CD4-positive, alpha-beta T cell treated with Interleukin-12 subunit alpha and Interleukin-12 subunit beta, for 1 hour (primary cell): Measurements from ENCODE around the gene ADA.
"Not testable (repeated sequence)": the region's sequence is repeated elsewhere in the genome, so short reads cannot be mapped to it uniquely, and the experiment has no call there.

ENCODE experiments used
- DNase-seq: peaks from one replicate; pipeline ENCODE4 v3.0.0-alpha.2; 2020

Gene ADA

DNA sequence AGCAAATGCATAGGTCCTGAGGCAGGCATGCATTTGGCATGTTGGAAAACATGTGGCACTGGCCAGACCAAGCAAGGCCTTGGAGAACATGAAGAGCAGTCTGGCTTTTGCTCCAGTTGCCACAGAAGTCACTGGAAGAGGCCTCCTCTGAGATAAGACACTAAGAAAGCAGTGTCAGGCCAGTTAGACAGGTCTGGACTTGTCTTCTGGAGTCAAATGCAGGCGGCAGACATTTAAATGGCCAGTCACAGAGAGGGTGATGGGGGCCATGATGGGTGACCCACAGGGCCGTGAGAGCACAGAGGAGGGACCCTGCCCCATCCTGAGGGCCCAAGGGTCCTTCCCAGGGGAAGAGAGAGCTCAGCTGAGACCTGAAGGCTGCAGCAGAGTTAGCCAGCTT lies 26.7 kb upstream of the ADA start:
- DNase-seq = no peak

DNA sequence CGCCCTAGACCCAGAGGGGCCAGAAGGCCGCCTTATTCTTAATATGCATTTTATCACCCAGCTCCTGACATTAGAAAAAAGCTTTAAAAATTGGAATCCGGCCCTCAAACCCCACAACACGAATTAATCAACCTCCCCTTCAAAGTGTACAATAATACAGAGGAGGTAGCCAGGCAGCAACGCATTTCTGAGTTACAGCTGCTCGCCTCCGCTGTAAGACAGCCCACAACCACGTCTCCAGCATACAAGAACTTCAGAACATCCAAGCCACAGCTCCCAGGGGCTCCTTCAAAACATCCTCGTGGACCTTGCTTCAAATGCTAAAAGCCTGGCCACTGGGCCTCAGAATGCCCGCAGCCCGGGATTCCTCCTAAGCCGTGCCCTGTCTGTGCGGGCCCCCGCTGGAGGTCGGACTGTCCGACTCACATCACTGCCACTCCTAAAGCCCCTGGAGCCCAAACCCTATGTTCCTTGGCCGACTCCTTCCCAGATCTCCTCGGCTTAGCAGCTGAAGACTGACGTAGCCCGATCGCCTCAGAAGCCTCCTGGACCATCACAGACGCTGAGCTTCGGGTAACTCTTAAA lies 20.9 kb upstream of the ADA start:
- not testable (repeated sequence) for DNase-seq

DNA sequence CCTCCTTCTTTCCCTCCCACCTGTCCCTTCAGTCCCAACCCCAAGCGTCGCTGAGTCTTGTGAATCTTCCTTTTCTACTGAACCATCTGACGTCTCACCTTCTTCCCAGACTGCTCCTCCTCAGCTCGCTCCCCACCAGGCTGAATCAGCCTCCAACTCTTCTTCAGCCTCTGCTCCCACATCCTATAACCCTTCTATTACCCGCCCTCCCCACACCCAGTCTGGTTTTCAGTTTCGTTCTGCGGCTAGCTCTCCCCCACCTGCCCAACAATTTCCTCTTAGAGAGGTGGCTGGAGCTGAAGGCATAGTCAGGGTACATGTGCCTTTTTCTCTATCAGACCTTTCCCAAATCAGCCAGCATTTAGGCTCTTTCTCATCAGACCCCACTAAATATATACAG lies 20.0 kb upstream of the ADA start:
- DNase-seq = peak; percentile 72

DNA sequence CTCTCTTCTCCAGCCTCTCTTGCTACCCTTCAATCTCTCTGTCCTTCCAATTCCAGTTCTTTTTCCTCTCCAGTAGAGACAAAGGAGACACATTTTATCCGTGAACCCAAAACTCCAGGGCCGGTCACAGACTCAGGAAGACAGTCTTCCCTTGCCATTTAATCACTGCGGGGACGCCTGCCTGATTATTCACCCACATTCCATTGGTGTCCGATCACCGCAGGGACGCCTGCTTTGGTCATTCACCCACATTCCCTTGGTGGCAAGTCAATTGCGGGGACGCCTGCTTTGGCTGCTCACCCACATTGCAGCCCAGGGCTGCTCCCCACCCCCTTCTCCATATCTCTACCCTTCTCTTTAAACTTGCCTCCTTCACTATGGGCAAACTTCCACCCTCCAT lies 19.4 kb upstream of the ADA start:
- DNase-seq = not testable (repeated sequence)

DNA sequence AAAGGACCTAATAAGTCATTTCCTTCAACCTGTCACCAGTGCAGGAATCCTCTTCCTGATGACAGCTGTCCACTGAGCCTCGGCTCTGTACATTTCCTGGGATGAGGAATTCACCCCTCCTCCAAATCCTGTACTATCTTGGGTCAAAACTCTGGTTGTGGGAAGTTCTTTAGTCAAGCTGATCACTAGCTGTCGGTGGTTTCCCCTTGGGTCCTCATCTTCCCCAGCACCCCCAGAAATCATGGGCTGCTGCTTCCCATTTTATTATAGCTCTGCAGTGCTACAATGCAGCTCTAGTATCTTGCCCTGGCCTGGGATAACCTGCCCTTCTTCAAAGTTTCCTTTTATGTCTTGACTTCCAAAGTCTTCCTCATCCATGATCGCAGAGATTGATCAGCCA lies 14.6 kb upstream of the ADA start:
- no peak for DNase-seq

DNA sequence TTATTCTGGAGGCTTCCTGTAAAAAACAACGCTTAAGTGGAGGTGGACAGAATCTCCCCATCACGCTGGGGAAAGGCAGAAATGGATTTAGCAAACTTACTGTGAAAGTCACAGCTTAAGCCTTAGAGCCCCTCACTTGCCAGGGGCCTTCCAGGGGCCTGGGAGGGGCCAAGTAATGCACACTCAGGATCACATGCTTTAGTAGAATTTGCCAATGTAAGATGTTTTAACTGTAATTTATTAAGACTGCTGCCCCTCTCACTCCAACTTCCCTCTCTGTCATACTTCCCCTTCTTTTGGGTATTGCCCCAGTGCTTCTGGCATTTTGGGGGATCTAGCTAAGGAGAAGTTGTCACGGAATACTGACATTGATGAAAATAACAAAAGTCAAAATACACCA lies 12.6 kb upstream of the ADA start:
- no peak for DNase-seq

DNA sequence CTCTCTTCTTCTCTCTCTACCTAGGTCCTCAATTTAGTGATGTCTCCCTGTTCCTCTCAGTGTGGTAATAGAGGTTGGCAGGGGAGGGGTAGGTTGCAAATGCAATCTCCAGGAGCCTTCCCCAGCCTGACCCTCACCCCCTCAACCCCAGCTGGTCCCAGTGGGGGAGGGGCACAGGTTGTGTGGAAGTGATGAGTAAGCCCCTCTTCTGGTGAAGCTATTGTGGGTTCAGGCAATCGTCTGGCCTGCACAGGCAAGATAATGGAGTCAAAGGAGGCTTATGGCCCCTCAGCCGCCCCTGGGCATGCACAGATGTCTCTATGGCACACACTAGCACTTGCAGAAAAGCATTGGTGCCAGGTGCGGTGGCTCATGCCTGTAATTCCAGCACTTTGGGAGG lies 10.8 kb upstream of the ADA start:
- no peak for DNase-seq

DNA sequence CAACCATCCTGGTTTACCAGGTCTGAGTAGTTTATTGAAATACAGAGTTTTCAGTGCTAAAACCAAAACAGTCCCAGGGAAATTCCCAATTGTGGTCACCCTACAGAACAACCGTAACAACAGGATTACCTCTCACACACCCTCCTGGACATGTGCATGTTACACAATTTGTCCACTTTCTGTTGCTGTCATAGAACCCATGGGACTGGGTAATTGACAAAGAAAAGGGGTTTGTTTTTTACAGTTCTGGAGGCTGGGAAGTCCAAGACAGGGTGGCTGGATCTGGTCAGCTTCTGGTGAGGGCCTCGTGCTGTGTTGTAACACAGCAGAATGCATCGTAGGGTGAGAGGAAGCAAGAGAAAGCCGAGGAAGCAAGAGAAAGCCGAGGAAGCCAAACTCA lies 9.1 kb upstream of the ADA start:
- no peak for DNase-seq

DNA sequence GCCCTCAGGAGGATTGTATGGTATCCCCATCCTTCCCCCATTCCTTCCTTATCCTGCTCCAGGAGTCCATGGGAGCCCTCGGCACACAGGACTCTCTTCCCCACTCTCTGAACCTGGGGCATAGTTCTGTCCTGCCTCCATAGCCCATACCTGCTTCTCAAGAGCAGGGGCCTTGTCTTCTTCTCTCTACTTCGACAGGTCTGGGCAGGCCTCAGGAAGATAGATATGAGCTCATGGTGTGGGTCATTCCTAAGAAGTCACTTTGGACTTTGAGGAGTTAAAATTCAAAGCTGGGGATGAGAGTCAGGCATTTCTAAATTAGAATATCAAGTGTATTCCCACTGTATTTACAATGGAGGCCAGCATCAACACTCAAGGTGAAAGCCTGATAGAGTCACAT lies 8.4 kb upstream of the ADA start:
- no peak for DNase-seq

DNA sequence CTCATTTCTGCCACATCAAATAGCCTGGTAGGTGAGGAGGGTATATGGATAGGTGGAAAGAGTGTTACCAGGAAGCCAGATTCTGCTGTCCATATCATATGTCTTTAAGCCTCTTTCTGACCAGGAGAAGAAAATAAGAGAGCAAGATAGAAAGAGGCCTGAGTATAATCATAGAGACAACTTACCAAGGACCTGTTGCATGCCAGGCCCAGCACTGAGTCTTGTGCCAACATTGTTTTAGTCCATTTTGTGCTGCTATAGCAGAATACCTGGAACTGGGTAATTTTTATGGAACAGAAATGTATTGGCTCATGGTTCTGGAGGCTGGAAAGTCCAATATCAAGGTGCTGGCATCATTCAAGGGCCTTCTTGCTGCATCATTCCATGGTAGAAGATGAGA lies 7.3 kb upstream of the ADA start:
- DNase-seq = no peak

DNA sequence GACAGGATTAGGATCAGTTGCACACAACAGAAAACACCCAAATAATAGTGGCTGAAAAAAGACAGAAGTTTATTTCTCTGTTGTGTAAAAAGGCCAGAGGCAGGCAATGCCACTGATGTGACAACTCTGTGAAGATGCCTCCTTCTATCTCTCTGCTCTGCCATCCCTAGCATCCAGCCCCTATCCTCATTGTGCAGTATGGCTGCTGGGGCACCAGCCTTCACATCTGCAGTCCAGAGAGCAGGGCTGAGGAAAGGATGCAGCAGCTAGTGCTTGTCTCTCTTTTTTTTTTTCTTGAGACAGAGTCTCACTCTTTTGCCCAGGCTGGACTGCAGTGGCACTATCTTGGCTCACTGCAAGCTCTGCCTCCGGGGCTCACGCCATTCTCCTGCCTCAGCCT lies 6.4 kb upstream of the ADA start:
- no peak for DNase-seq

DNA sequence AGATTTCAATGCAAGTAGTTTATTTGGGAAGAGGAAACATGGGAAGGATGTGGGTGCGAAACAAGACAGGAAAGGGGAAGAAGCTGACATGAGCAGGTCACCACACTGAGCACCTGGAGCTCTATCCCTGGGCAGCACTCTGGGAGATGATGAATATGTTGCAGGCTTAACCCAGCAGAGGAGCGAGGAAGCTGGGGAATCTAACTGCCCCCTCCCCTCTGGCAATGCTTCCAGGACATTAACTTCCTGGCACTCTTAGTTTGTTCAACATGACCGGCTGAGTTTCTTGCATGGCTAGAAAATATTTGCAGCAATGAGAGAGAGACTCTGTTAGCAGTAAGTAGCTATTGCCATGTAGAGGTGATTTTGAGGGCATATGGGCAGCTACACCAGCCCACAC lies 4.9 kb upstream of the ADA start:
- no peak for DNase-seq

DNA sequence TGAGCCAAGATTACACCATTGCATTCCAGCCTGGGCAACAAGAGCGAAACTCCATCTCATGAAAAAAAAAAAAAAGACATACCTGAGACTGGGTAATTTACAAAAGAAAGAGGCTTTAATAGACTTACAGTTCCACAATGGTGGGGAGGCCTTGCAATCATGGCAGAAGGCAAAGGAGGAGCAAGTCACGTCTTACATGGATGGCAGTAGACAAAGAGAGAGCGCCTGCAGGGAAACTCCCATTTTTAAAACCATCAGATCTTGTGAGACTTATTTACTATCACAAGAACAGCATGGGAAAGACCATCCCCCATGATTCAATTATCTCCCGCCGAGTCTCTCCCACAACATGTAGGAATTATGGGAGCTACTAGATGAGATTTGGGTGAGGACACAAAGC lies 2.7 kb upstream of the ADA start:
- not testable (repeated sequence) for DNase-seq

DNA sequence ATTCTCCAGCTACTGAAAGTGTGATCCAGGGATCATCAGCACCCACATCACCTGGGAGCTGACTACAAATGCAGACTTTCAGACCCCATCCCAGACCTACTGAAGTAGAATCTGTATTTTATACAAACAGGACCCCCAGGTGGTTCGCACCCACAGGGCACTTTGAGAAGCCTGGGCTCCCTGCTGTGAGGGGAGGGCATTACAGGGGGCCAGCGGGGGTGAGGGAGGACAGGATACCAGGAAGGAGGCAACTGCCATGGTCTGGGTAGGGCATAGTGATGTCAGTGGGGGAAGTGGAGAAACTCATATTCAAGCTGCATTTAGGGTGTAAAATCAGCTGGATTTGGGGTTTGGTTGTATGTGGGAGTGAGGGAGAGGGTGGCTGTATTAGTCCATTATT lies 2.0 kb upstream of the ADA start:
- DNase-seq = no peak

DNA sequence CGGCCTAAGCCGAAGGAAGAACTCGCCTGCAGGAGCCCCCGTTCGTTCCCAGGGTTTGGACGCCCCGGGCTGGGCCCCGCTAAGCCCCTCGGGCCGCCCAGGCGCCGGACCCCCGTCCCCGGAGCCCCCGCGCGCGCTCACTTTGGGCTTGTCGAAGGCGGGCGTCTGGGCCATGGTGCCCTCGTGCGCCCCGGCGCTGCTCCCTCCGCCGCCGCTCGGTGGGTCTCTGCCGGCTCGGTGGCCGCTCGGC lies 140 bp downstream of the ADA start:
- no peak for DNase-seq

DNA sequence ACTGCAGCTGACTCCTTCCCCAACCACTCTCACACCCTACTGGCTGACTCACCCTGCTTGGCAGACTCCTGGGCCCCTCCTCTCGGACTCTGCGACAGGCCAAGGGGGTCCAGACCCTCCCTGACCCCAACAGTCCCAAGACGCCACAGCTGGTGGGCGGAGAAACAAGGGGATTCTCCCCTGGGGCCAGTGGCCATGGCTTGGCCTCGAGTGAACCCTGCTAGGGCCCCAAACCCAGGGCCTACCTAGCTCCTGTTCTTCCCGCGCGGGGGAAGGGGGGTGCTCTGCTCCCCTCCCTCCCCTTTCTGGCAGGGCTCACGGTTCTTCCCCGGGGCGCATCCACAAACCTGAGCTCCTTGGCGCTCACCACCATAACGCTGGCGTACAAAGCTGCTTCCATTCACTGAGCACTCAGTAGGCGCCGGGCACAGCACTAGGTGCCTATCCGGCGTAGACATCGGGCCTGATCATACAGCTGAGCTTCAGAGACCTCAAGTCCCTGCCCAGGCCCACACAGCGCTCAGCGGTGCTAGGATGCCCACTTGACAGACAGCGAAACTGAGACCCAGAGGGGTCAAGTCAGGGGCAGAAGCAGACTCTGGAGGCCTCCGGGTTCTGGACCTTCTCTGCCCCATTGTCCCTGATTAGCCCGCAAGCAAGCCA lies 597 bp downstream of the ADA start:
- DNase-seq = peak; percentile 40

DNA sequence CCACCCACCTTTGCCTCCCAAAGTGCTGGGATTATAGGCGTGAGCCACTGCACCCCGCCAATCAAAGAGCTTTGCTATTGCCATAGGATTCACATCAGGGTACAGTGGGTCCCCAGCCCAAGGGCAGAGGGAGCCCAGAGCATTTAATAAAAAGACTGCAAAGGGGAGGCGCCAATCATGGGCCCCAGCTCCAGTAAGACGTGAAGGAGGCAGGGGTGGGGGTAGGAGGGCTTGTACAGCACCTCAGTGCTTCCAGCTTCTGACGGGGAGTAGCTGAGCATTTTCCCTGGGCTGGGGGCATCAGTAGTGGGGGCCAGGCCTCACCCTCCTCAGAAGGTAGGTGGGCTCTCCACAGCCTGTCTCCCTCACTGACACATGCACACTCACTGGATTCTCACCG lies 1.5 kb downstream of the ADA start:
- no peak for DNase-seq

DNA sequence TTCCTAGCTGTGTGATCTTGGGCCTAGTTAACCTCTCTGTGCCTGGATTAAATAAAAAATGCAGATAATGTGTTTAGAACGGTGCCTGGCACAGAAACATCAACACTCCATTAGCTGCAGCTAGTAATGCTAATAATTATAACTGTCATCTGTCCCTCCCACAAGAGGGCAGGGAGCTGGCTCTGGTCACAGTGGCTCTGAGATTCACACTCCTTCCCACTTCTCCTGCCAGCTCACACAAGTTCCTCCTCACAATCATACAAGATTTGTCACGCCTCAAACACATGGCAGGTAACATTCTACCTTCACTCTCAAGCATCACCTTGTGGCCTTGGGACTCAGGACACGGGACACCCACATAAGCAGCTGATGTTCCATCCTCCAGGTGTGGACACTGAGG lies 2.4 kb downstream of the ADA start:
- no peak for DNase-seq

DNA sequence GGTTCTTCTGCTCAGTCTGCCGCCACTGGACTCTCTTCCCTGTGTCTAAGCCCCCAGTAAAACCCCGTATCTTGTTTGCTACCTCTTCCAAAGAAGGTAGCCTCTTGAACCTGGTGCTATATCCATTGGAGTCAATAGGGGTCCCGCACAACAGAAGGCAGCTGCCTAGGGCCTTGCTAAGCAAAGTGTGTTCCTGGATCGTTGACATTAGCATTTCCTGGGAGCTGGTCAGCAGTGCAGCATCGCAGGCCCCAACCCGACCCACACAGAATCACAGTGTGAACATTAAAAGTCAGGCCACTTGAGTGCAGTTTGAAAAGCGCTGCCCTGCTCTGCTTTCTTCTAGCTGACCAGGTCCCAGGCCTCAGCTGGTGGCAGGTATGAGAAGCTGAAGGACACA lies 2.9 kb downstream of the ADA start:
- DNase-seq = no peak

DNA sequence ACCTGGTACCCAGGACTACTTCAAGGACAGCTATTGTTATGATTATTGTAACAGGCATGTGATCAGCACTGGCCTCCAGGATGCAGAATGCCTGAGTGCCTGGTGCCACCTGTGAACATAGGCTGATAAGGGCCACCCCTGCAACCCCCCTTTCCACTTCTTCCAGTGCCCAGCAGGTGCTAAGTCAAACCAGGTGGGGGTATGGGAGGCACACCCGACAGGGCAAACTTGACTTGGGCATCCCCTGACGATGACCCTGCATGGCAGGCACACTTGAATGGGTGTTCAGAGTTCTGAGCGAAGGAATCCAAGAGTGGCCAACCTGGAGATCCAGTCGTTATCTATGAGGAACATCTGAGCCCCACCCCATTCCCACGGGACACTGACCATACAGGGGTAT lies 3.4 kb downstream of the ADA start:
- DNase-seq = no peak

DNA sequence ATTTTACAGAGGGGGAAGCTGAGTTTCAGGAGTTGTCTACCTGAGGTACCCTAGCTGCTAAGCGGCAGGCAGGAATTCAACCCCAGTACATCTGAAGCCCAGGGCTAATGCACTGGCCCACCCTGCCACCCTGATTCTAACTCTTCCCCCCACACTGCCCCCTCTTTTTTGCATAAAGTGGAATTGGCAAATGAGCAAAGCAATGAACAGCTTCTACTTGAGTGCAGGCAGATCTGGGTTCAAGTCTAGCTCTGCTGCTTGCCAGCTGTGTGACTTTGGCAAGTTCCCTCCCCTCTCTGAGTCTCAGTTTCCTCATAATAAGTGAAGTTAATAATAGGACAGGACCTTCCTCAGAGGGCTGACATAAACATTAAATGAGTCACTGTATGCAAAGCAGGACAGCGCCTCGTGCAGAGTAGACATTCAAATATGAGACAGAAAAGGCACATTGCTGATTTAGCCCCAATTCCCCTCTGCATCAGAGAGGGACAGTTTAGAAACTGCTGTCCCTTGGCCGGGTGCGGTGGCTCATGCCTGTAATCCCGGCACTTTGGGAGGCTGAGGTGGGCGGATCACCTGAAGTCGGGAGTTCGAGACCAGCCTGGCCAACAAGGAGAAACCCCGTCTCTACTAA lies 4.7 kb downstream of the ADA start:
- DNase-seq = peak; percentile 24

DNA sequence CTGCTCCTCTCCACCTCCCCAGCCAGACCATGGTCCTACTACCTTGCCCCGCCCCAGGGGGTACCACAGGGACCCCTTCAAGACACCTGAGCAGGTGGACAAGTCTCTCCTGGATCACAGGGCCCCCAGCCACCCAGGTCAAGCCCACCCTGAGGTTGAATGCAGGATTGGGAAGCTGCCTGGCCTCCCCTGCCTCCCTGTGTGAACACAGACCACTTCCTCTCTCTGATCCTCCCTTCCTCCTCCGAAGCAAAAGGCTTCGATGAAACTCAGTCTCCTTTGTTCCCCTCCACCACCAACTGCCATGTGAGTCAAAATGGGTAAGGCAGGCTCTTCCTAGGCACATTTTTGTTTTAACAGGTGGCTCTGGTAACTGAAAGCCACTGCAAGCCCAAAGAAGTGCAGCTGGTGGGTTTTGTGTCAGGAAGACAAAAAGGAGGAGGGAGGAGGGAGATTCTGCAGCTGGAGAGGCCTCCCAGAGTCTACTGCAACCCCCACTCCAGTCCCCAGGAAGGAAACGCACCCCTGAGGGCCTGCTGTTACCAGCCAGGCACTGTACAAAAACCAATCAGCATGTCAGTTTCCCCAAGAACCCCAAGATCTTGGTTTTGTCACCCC lies 5.4 kb downstream of the ADA start:
- DNase-seq = peak; percentile 38

DNA sequence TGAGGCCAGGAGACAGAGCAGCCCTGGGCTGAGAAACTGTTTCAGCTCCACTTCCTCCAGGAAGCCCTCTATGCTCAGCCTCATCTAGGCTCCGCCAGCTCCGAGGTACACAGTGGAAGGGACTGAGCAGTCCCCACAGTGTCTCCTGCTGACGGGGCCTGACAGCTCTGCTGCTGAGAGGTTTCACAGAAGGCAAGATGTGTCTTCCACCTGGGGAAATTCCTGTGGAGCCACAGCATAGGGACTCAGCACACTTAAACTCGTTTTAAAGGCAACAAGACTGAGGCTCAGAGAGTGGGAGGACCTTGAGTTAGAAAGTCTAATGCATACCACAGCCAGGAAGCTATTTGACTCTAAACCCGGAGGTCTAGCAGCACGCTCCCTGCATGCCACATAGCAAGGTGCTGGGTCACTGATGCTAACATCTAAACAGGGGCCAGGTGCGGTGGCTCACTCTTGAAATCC lies 6.8 kb downstream of the ADA start:
- peak; percentile 71 for DNase-seq

DNA sequence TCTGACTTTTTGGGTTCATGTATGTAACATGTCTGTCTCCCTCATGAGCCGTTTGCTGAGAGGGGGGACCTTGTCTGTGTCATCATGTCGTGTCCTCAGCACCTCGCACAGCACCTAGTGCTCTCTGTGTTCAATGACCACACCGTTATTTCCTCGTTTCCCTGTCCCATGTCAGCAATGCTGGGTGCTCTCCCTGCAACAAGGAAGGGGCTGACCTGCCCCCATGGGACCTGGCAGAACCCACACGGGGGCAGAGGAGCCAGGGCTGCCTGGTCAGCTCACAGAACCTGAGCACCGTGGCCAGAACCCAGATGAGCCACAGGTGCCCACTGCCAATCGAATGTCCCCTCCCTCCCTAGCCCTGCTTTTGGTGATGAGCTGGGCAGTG lies 7.3 kb downstream of the ADA start:
- DNase-seq = no peak
